Cardiac septum (tissue), 1 donor: ENCODE data around the gene NPM3. TPM values are rescaled to one million over a fixed set of nuclear protein-coding genes. Genes with fewer than 3 reads are reported as not detected.

Experiments used
- total RNA-seq: library from RNA; stranded (reverse); fragmentation: NEBNext Ultra II Directional; extraction: Animal tissue kit (Norgen Biotek cat#: 25700); gene quantifications from one replicate; pipeline ENCODE4 v1.2.1, GENCODE V29; 2021
- donor health status: DM: no; HTN: no; CAD: no.

The NPM3 gene
- total RNA-seq, 1 donor from 2014 or later = 8.9 TPM

Other genes with a start within 250 kb of the NPM3 start
- gene POLL, start 195.2 kb downstream of the NPM3 start, total RNA-seq = 18.8 TPM
- gene DPCD, start 195.1 kb downstream of the NPM3 start, total RNA-seq = 17.5 TPM
- gene FBXW4, start 88.3 kb downstream of the NPM3 start, total RNA-seq = 108 TPM
- not detected for gene FGF8, start 7.3 kb downstream of the NPM3 start, total RNA-seq
- gene OGA, start 35.0 kb upstream of the NPM3 start, total RNA-seq = 77.6 TPM
- 14.9 TPM for gene KCNIP2, start 60.4 kb upstream of the NPM3 start, total RNA-seq